Inflammatory macrophage treated with lipopolysaccharide for 1 hour (primary cell): ENCODE measurements around the gene ZFYVE27.

Experiments
- DNase-seq, 2 donors: peaks; one replicate each; pipeline ENCODE4 v3.0.0-alpha.2; 2020 to 2022

The ZFYVE27 gene

GRCh38 chr10:97771055-97771891 lies 34.3 kb downstream of the ZFYVE27 start:
- no peak for DNase-seq

GRCh38 chr10:97771913-97772823 lies 35.2 kb downstream of the ZFYVE27 start, which contains the start of gene SFRP5:
SFRP5 (minus strand) TSS chr10:97771999; CDS start chr10:97771833, 166 bp downstream.
- no peak for DNase-seq

GRCh38 chr10:97773096-97773495 lies 36.2 kb downstream of the ZFYVE27 start:
- DNase-seq, result no peak

- no peak for DNase-seq
Measured at GRCh38 chr10:97774811-97775294, 37.9 kb downstream of the ZFYVE27 start.

- no peak for DNase-seq
Measured at GRCh38 chr10:97777143-97777542, 40.2 kb downstream of the ZFYVE27 start.

- DNase-seq, result no peak
Measured at GRCh38 chr10:97778452-97779302, 41.7 kb downstream of the ZFYVE27 start.

- DNase-seq, result no peak
Measured at GRCh38 chr10:97779492-97779891, 42.6 kb downstream of the ZFYVE27 start.

GRCh38 chr10:97779975-97780374 lies 43.0 kb downstream of the ZFYVE27 start:
- DNase-seq, result no peak

- DNase-seq, result no peak
Measured at GRCh38 chr10:97780841-97781617, 44.1 kb downstream of the ZFYVE27 start.

GRCh38 chr10:97781618-97782331 lies 44.8 kb downstream of the ZFYVE27 start:
- no peak for DNase-seq

GRCh38 chr10:97782455-97783228 lies 45.7 kb downstream of the ZFYVE27 start:
- DNase-seq, result no peak

- DNase-seq, result no peak
Measured at GRCh38 chr10:97784200-97784810, 47.4 kb downstream of the ZFYVE27 start.

GRCh38 chr10:97785231-97785630 lies 48.3 kb downstream of the ZFYVE27 start:
- no peak for DNase-seq

- no peak for DNase-seq
Measured at GRCh38 chr10:97785731-97786130, 48.8 kb downstream of the ZFYVE27 start.

GRCh38 chr10:97788552-97789442 lies 51.9 kb downstream of the ZFYVE27 start:
- no peak for DNase-seq

GRCh38 chr10:97789770-97790397 lies 53.0 kb downstream of the ZFYVE27 start:
- no peak for DNase-seq

GRCh38 chr10:97791824-97792721 lies 55.1 kb downstream of the ZFYVE27 start:
- peak; percentile 31 to 82 for DNase-seq
